Hepatocyte (in vitro differentiated cells): ENCODE results near the gene URGCP.

Experiments
- CTCF ChIP-seq: fragments of 200-600 bp; sonication (generic); IDR thresholded peaks from 2 replicates; pipeline ENCODE4 v1.5.1; 2016; ENCODE audit warnings: antibody characterized with exemption, mild to moderate bottlenecking; ENCODE audit not compliant: poor library complexity
- EZH2phosphoT487 ChIP-seq: fragments of 200-600 bp; sonication (generic); IDR thresholded peaks from one replicate; pipeline ENCODE4 v1.6.1; 2018; ENCODE audit warnings: antibody characterized with exemption, mild to moderate bottlenecking, low read depth, moderate library complexity; ENCODE audit not compliant: unreplicated experiment, severe bottlenecking

- no peak for TF ChIP-seq CTCF
- no peak for TF ChIP-seq EZH2phosphoT487
Measured at GRCh38 chr7:43953071-43953470, 46.7 kb upstream of the URGCP start.
